Pancreas (tissue), 10 donors: Measurements from ENCODE around the gene PPP1R3G. TPM values are rescaled to one million over a fixed set of nuclear protein-coding genes. Genes with fewer than 3 reads are reported as not detected.

Experiments
- ATAC-seq, 4 donors: fragments of 200-7000 bp; cut with Tn5 transposase; one replicate each; pipeline versions ENCODE4 v1.8.0 to v1.9.1; 2020; ENCODE audit warnings: mild to moderate bottlenecking in 4 of 4, moderate library complexity in 4 of 4
- DNase-seq, 6 donors: peaks; one replicate each; pipeline ENCODE4 v3.0.0-alpha.2; 2020
- FAIRE-seq: peaks from 2 replicates; lab custom pipeline; 2012; peaks lifted over from hg19 to GRCh38; lab: Jason Lieb, UNC
- H3K27ac ChIP-seq, 4 donors: fragments of 200-600 bp; sonication (generic); 1 replicate in 3 of 4; 2 replicates in 1 of 4; pipeline versions ENCODE4 v1.5.0 to v1.8.0; 2020
- H3K27me3 ChIP-seq, 4 donors: fragments of 200-600 bp; one replicate each; pipeline ENCODE4 v1.8.0; 2021
- H3K36me3 ChIP-seq, 3 donors: fragments of 200-600 bp; sonication (generic) in 1 of 3; one replicate each; pipeline versions ENCODE4 v1.5.0 to v1.8.0; 2020 to 2021
- H3K4me1 ChIP-seq, 3 donors: fragments of 200-600 bp; one replicate each; pipeline ENCODE4 v1.8.0; 2021
- H3K4me3 ChIP-seq, 4 donors: fragments of 200-600 bp; sonication (generic) in 2 of 4; one replicate each; pipeline versions ENCODE4 v1.5.0 to v1.8.0; 2020 to 2021
- H3K9me3 ChIP-seq, 4 donors: fragments of 200-600 bp; one replicate each; pipeline ENCODE4 v1.8.0; 2021
- CTCF ChIP-seq, 4 donors: fragments of 200-600 bp; sonication (generic) in 3 of 4; IDR thresholded peaks; one replicate each; pipeline versions ENCODE4 v1.5.0 to v1.8.0; 2021; ENCODE audit warnings: antibody characterized with exemption in 4 of 4
- WGBS, 2 donors: extraction: QIAGEN DNeasy Blood & Tissue Kit; methylation state at CpG; one replicate each; pipeline ENCODE4 v1.1.7; 2013; 5-methylcytosine and 5-hydroxymethylcytosine counted together
- intact Hi-C, 3 donors: fragments of 100-400 bp; cut with DNase I; formaldehyde crosslinking; loops; one replicate each; pipeline versions ENCODE4 v1.11.1 to v1.14.2; 2022
- polyA plus RNA-seq, 2 donors: library from polyadenylated mRNA; stranded (reverse); fragments of 200-250 nt; gene quantifications; one replicate each; pipeline ENCODE4 v1.2.3, GENCODE V29; 2013
- total RNA-seq, 6 donors: library from RNA; stranded (reverse); fragmentation: NEBNext Ultra II Directional in 4 of 6; extraction: Animal tissue kit (Norgen Biotek cat#: 25700) in 4 of 6; gene quantifications; one replicate each; pipeline versions ENCODE4 v1.2.1 to v1.2.4, GENCODE V29; 2021 to 2023
- donor health status: healthy with polysubstance abuse.
- donor health status: DM: no; HTN: no; CAD: no; lungs with moderate emphysema.
- donor health status: DM: no; HTN: no; CAD: no.
- donor health status: control.
- donor health status: control.
- donor health status: Bipolar disorder and iron deficiency.
- donor health status: DM: yes; HTN: yes; CAD: no.
- donor health status: DM: no; HTN: no; CAD: no.
- donor health status: DM: no; HTN: no; CAD: no.
- donor health status: DM: yes; HTN: yes; CAD: no.

Gene PPP1R3G
- total and polyA plus RNA-seq, 8 donors, result 0.04 to 0.24 (median 0.08) TPM; not detected in 2

DNA sequence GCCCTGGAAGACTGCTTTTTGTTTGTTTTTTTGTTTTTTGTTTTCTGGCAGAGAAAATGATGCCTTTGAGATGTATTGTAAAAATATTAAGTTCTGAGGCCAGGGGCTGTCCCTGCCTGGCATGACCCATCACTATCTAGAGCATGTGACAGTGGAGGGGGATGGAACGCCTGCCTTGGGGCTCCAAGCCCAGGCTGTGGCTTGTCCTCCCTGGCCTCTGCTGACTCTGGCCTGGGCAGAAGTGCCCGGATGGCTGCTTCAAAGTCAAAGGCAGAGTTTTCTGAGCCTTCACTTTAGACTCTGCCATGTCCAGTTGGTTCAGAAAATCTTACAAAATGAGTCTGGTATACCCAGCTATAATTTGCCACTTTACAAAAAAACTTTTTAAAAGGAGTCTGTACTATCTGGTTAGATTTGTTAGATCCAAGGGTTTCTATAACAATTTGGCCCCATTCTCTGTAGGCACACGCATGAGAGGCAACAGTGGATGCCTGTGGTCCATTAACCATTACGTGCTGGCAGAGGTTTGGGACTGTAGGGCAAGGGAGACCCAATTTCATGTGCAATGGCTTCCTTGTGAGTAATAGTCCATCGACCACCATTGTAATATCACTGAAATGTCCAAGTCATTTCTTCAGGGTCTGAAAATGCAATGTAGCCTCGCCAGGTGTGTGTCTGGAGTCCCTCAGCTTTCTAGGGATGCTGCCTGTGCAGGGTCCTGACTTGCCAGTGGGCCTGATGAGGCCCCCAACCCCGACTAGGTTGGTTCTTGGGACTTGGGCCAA, 8.3 kb downstream of the PPP1R3G start:
- Histone ChIP-seq H3K9me3 (no peaks in the 10 kb centered on the region), H3K27ac (no peak overlapping the region), H3K36me3 (no peaks in the 10 kb centered on the region), H3K27me3 (no peaks in the 10 kb centered on the region), H3K4me3 (no peak overlapping the region), H3K4me1 (no peaks in the 10 kb centered on the region)
- intact Hi-C loops, result no loop called here
- WGBS, 2 donors, result 76 to 84% methylated on average over 7 of the region's 7 CpGs
- ATAC-seq (no peak), FAIRE-seq (no peak), DNase-seq (no peak)
- no peak for TF ChIP-seq CTCF (IDR thresholded peaks at IDR 0.05)

GRCh38 chr6:5094327-5094726, 9.2 kb downstream of the PPP1R3G start:
- DNase-seq (no peak), ATAC-seq (no peak), FAIRE-seq (no peak)
- Histone ChIP-seq H3K27me3 (no peaks in the 10 kb centered on the region), H3K4me3 (no peak overlapping the region), H3K36me3 (no peaks in the 10 kb centered on the region), H3K27ac (no peak overlapping the region), H3K9me3 (no peaks in the 10 kb centered on the region), H3K4me1 (no peaks in the 10 kb centered on the region)
- WGBS, 2 donors, result 69 to 80% methylated on average over 3 of the region's 3 CpGs
- no peak for TF ChIP-seq CTCF (IDR thresholded peaks at IDR 0.05)
- intact Hi-C loops, result no loop called here

- DNase-seq (no peak), ATAC-seq (no peak), FAIRE-seq (no peak)
- intact Hi-C loops, result no loop called here
- no peak for TF ChIP-seq CTCF (IDR thresholded peaks at IDR 0.05)
- Histone ChIP-seq H3K27me3 (no peaks in the 10 kb centered on the region), H3K27ac (no peak overlapping the region), H3K36me3 (no peaks in the 10 kb centered on the region), H3K9me3 (no peaks in the 10 kb centered on the region), H3K4me3 (no peak overlapping the region), H3K4me1 (no peaks in the 10 kb centered on the region)
- WGBS, 2 donors, result 75 to 81% methylated on average over 3 of the region's 3 CpGs
Measured at GRCh38 chr6:5095236-5095635, 10.1 kb downstream of the PPP1R3G start.

DNA sequence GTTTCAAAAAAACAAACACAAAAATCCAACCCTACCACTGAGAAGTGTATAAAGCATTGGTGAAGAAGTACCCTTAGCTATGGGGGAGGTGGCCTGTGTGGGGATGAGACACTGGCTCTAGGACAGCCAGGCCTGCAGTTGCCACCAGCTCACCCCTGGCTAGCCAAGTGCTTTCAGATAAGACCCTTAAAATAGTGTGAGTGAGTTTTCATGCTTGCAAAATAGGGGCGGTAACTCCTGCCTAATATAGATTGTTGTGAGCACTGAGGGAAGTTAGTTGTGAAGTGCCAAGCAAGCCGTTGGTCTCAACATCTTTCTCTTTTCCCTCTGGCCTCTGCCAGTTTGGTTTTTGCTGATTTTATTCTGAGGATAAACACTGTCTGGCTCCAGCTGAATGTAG, 11.3 kb downstream of the PPP1R3G start:
- Histone ChIP-seq H3K27me3 (no peaks in the 10 kb centered on the region), H3K36me3 (no peaks in the 10 kb centered on the region), H3K4me1 (no peaks in the 10 kb centered on the region), H3K9me3 (no peaks in the 10 kb centered on the region), H3K27ac (no peak overlapping the region), H3K4me3 (no peak overlapping the region)
- TF ChIP-seq CTCF (IDR thresholded peaks at IDR 0.05), result no peak
- 70% methylated on average over 2 of the region's 2 CpGs for WGBS, 2 donors
- intact Hi-C loops, result no loop called here
- no peak for FAIRE-seq
- DNase-seq, result no peak
- ATAC-seq, result no peak
